ENCODE data around the gene SRPK3. TPM values are rescaled to one million over a fixed set of nuclear protein-coding genes. Genes with fewer than 3 reads are reported as not detected.

Gene SRPK3
- total and polyA plus RNA-seq, 7 experiments from 2014 or later: not detected

DNA sequence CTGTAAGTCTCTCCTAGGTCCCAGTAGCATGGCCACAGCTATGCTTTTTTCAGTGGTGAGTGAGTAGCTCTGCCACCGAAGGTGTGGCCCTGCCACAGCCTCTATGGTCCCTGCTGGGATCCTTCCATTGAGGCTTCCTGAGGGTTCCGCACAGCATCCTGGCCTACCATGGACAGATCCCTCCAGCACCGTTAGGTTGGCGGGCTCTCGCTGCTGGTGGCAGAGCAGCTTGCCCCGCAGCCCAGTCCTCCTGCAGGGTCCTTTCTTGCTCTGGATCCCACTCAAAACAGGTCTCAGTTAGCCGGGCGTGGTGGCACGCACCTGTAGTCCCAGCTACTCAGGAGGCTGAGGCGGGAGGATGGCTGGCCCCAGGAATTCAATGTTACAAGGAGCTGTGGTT lies 51.9 kb downstream of the SRPK3 start:
- Mint-ChIP-seq H3K9me3 (peaks cover 0 to 4% (median 0%) of the 10 kb centered on the region in 11 donors), H3K4me3 (peak overlapping the region in 2 of 10 donors; percentile 6 to 62), H3K36me3 (peaks cover 0 to under 1% (median 0%) of the 10 kb centered on the region in 5 donors), H3K27me3 (peaks cover 0 to 28% (median 0%) of the 10 kb centered on the region in 5 donors), H3K4me1 (peaks cover under 1 to 9% (median 4%) of the 10 kb centered on the region in 7 donors), H3K27ac (no peak overlapping the region)
- H3K4me3 ChIP-seq (ENCODE audit: low read length): no peak overlapping the region
- no peaks in the 10 kb centered on the region for H3K4me1 ChIP-seq (ENCODE audit: control insufficient read depth in 2 of 2, insufficient read depth in 2 of 2, low read length in 2 of 2)
- ATAC-seq: no peak
- no peaks in the 10 kb centered on the region for H3K36me3 ChIP-seq (ENCODE audit: control insufficient read depth in 2 of 3, insufficient read depth in 3 of 3, low read length in 3 of 3)
- intact Hi-C loops (cut with micrococcal nuclease): loop anchor here in 1 of 2 donors (5.0 kb wide), 1 partner anchor 45 kb away; no protein-coding TSS in a partner anchor
- H3K27me3 ChIP-seq (ENCODE audit: control insufficient read depth in 2 of 2, insufficient read depth in 2 of 2, low read length in 2 of 2): no peaks in the 10 kb centered on the region
- H3K27ac ChIP-seq (ENCODE audit: low read depth, low read length): no peak overlapping the region
- DNase-seq: no peak
- CTCF ChIA-PET: no interaction called here
- POLR2A ChIA-PET: no interaction called here
- H3K9me3 ChIP-seq (ENCODE audit: control insufficient read depth in 2 of 3, low read length in 3 of 3): no peaks in the 10 kb centered on the region

Other genes starting within 250 kb of the SRPK3 start
- gene CCNQ, start 181.9 kb upstream of the SRPK3 start, total RNA-seq: 10 to 100 TPM; 13.7 to 27.6 (median 21.0) TPM
- 10 to 100 TPM; 33.9 to 42.0 TPM for gene CCNQ, start 181.9 kb upstream of the SRPK3 start, polyA plus RNA-seq
- not detected for gene DUSP9, start 133.8 kb upstream of the SRPK3 start, total RNA-seq
- gene DUSP9, start 133.8 kb upstream of the SRPK3 start, polyA plus RNA-seq: not detected
- 1 to 10 TPM in 1 of 5 experiments, under 1 TPM in 2, not detected in 2; 0.35 to 1.1 (median 0.58) TPM for gene PNCK, start 107.2 kb upstream of the SRPK3 start, total RNA-seq
- gene PNCK, start 107.2 kb upstream of the SRPK3 start, polyA plus RNA-seq: not detected
- 1 to 10 TPM in 2 of 5 experiments, under 1 TPM in 3; 0.14 to 2.6 (median 0.84) TPM for gene SLC6A8, start 93.1 kb upstream of the SRPK3 start, total RNA-seq
- under 1 TPM in 1 of 2 donors, not detected in 1; 0.10 TPM for gene SLC6A8, start 93.1 kb upstream of the SRPK3 start, polyA plus RNA-seq
- 100 to 1,000 TPM in 4 of 5 experiments, 10 to 100 TPM in 1; 80.2 to 153 (median 117) TPM for gene BCAP31, start 56.7 kb upstream of the SRPK3 start, total RNA-seq
- gene BCAP31, start 56.7 kb upstream of the SRPK3 start, polyA plus RNA-seq: 100 to 1,000 TPM; 297 to 329 TPM
- gene ABCD1, start 56.2 kb upstream of the SRPK3 start, total RNA-seq: 10 to 100 TPM in 3 of 5 experiments, 1 to 10 TPM in 2; 6.6 to 17.6 (median 10.2) TPM
- gene ABCD1, start 56.2 kb upstream of the SRPK3 start, polyA plus RNA-seq: 1 to 10 TPM; 2.1 to 3.7 TPM
- 1 to 10 TPM in 1 of 5 experiments, under 1 TPM in 2, not detected in 2; 0.45 to 1.6 (median 0.68) TPM for gene PLXNB3, start 16.8 kb upstream of the SRPK3 start, total RNA-seq
- gene PLXNB3, start 16.8 kb upstream of the SRPK3 start, polyA plus RNA-seq: not detected
- gene IDH3G, start 13.3 kb downstream of the SRPK3 start, total RNA-seq: 10 to 100 TPM; 44.1 to 73.1 (median 57.0) TPM
- 100 to 1,000 TPM in 1 of 2 donors, 10 to 100 TPM in 1; 89.2 to 125 TPM for gene IDH3G, start 13.3 kb downstream of the SRPK3 start, polyA plus RNA-seq
- gene SSR4, start 13.6 kb downstream of the SRPK3 start, total RNA-seq: 100 to 1,000 TPM; 156 to 299 (median 168) TPM
- gene SSR4, start 13.6 kb downstream of the SRPK3 start, polyA plus RNA-seq: 100 to 1,000 TPM; 400 to 496 TPM
- gene PDZD4, start 49.5 kb downstream of the SRPK3 start, total RNA-seq: 10 to 100 TPM in 2 of 5 experiments, under 1 TPM in 3; 0.32 to 29.0 (median 0.51) TPM
- gene PDZD4, start 49.5 kb downstream of the SRPK3 start, polyA plus RNA-seq: under 1 TPM; 0.07 to 0.53 TPM
- 1 to 10 TPM in 3 of 5 experiments, under 1 TPM in 1, not detected in 1; 0.81 to 9.2 (median 1.3) TPM for gene L1CAM, start 105.1 kb downstream of the SRPK3 start, total RNA-seq
- under 1 TPM in 1 of 2 donors, not detected in 1; 0.16 TPM for gene L1CAM, start 105.1 kb downstream of the SRPK3 start, polyA plus RNA-seq
- under 1 TPM in 1 of 5 experiments, not detected in 4; 0.29 TPM for gene AVPR2, start 123.6 kb downstream of the SRPK3 start, total RNA-seq
- gene AVPR2, start 123.6 kb downstream of the SRPK3 start, polyA plus RNA-seq: not detected
- 100 to 1,000 TPM; 310 to 439 (median 377) TPM for gene ARHGAP4, start 145.2 kb downstream of the SRPK3 start, total RNA-seq
- gene ARHGAP4, start 145.2 kb downstream of the SRPK3 start, polyA plus RNA-seq: 100 to 1,000 TPM in 1 of 2 donors, 10 to 100 TPM in 1; 82.5 to 147 TPM
- gene NAA10, start 154.0 kb downstream of the SRPK3 start, total RNA-seq: 10 to 100 TPM; 45.2 to 79.7 (median 75.6) TPM
- 10 to 100 TPM; 37.6 to 47.2 TPM for gene NAA10, start 154.0 kb downstream of the SRPK3 start, polyA plus RNA-seq
- gene RENBP, start 163.6 kb downstream of the SRPK3 start, total RNA-seq: 10 to 100 TPM; 14.8 to 32.7 (median 27.7) TPM
- 1 to 10 TPM in 1 of 2 donors, under 1 TPM in 1; 0.47 to 1.3 TPM for gene RENBP, start 163.6 kb downstream of the SRPK3 start, polyA plus RNA-seq
- 100 to 1,000 TPM in 1 of 5 experiments, 10 to 100 TPM in 4; 52.3 to 106 (median 67.2) TPM for gene HCFC1, start 190.8 kb downstream of the SRPK3 start, total RNA-seq
- gene HCFC1, start 190.8 kb downstream of the SRPK3 start, polyA plus RNA-seq: 10 to 100 TPM in 1 of 2 donors, 1 to 10 TPM in 1; 6.6 to 15.0 TPM
- gene TMEM187, start 191.7 kb downstream of the SRPK3 start, total RNA-seq: 10 to 100 TPM in 2 of 5 experiments, 1 to 10 TPM in 3; 1.4 to 13.4 (median 7.1) TPM
- 10 to 100 TPM in 1 of 2 donors, 1 to 10 TPM in 1; 10.0 to 22.7 TPM for gene TMEM187, start 191.7 kb downstream of the SRPK3 start, polyA plus RNA-seq
- 100 to 1,000 TPM in 2 of 5 experiments, 10 to 100 TPM in 3; 50.6 to 120 (median 61.6) TPM for gene IRAK1, start 238.9 kb downstream of the SRPK3 start, total RNA-seq
- gene IRAK1, start 238.9 kb downstream of the SRPK3 start, polyA plus RNA-seq: 10 to 100 TPM; 20.0 to 47.2 TPM

Measured in naive thymus-derived CD4-positive, alpha-beta T cell (primary cell).